ENCODE results near the gene SPRR5. TPM values are rescaled to one million over a fixed set of nuclear protein-coding genes. Genes with fewer than 3 reads are reported as not detected.

Gene SPRR5
- total and polyA plus RNA-seq, 2 of the 8 experiments (the other 6 are each of a cell fraction or from before 2014, with no cell fraction given): not detected

DNA sequence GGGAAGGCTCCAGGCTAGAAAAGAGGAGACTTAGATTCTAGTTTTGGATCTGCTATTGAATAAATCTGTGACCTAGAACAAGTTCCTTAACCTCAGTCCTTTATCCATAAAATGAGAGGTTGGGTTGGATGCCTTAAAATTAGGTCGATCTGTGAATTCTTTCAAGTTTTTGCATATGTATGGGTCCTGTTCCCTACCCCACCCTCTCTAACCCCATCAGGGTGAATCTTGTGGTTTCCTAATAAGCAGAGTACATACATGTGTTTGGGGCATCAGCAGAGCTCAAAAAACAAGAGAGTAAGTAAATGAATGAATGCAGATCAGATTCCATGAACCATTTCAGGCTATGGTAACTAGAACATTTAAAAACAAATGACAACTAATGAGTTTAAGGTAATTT, 29.7 kb downstream of the SPRR5 start:
- no peaks in the 10 kb centered on the region for H3K79me1 ChIP-seq (ENCODE audit: low read depth, low read length)
- TF ChIP-seq KDM1A (IDR thresholded peaks at IDR 0.05; ENCODE audit: borderline replicate concordance, low read length): no peak
- no peak for TF ChIP-seq SP2 (IDR thresholded peaks at IDR 0.05; ENCODE audit: low read length)
- H2AFZ ChIP-seq (ENCODE audit: low read length): no peak overlapping the region
- H3K27ac ChIP-seq (ENCODE audit: low read depth, low read length): no peak overlapping the region
- peaks cover 0 to 4% of the 10 kb centered on the region in 2 experiments; a peak in 1 of 4 replicates for H3K9me3 ChIP-seq (ENCODE audit: insufficient read depth in 2 of 2, low read depth in 1 of 2, low read length in 1 of 2)
- H2BK120ac ChIP-seq (replicated peaks; ENCODE audit: low read depth, low read length): no peak overlapping the region
- no peak overlapping the region for H3K14ac ChIP-seq (ENCODE audit: insufficient read length)
- no peak overlapping the region for H2BK5ac ChIP-seq (ENCODE audit: low read depth, low read length)
- 82% methylated on average over 1 of the region's 1 CpG; no CpG with 5 or more reads in 1 of the 2 experiments for WGBS, 2 experiments (ENCODE audit: extremely low coverage in 1 of 2, insufficient coverage in 1 of 2, insufficient read length in 1 of 2, insufficient replicate concordance in 2 of 2, low coverage in 1 of 2, low lambda C conversion rate in 2 of 2, missing lambda C conversion rate in 1 of 2)
- H2AK5ac ChIP-seq (ENCODE audit: low read depth, low read length): no peak overlapping the region
- H3K4me2 ChIP-seq (ENCODE audit: insufficient read depth in 1 of 2, low read depth in 2 of 2, low read length in 2 of 2): no peak overlapping the region
- H3K4me3 ChIP-seq (ENCODE audit: extremely low read depth in 1 of 4, insufficient read depth in 2 of 4, low read depth in 3 of 4, low read length in 4 of 4): no peak overlapping the region
- no peak overlapping the region for H4K5ac ChIP-seq (ENCODE audit: insufficient read length, low read depth, low read length)
- no peak overlapping the region for H2BK20ac ChIP-seq (ENCODE audit: low read length)
- FAIRE-seq: no peak
- H4K8ac ChIP-seq (ENCODE audit: extremely low read depth, insufficient read depth, low read length): no peak overlapping the region
- H3K27me3 ChIP-seq (replicated peaks in 1 of 4; ENCODE audit: control insufficient read depth in 3 of 4, extremely low read depth in 1 of 4, insufficient read depth in 3 of 4, low read length in 3 of 4): no peaks in the 10 kb centered on the region; a peak in 1 of 7 replicates
- H3K56ac ChIP-seq (replicated peaks; ENCODE audit: insufficient read length, low read depth, low read length): no peak overlapping the region
- no peaks in the 10 kb centered on the region; the same call in 1 of the 2 replicates for H3K23me2 ChIP-seq (ENCODE audit: low read depth, low read length)
- no peak overlapping the region for H3K18ac ChIP-seq (ENCODE audit: extremely low read depth, low read length)
- no peak for DNase-seq (ENCODE audit: low read depth in 1 of 2, low spot score in 2 of 2)
- no peak overlapping the region for H3K23ac ChIP-seq (ENCODE audit: insufficient read length)
- H3K4ac ChIP-seq (replicated peaks; ENCODE audit: insufficient read length, low read depth, low read length): no peak overlapping the region
- no peaks in the 10 kb centered on the region for H4K20me1 ChIP-seq (replicated peaks in 1 of 2; ENCODE audit: control insufficient read depth in 1 of 2, insufficient read depth in 2 of 2, low read length in 2 of 2)
- POLR2A ChIA-PET (ENCODE audit: partially characterized antibody): no interaction called here
- no peak overlapping the region for H3K9ac ChIP-seq (replicated peaks in 1 of 4; ENCODE audit: extremely low read depth in 1 of 4, low read depth in 3 of 4, low read length in 3 of 4)
- no peak overlapping the region for H2BK12ac ChIP-seq (ENCODE audit: low read depth, low read length)
- H3K4me1 ChIP-seq (replicated peaks in 1 of 4; ENCODE audit: control insufficient read depth in 3 of 4, insufficient read depth in 4 of 4, low read length in 3 of 4): no peaks in the 10 kb centered on the region
- H3K36me3 ChIP-seq (ENCODE audit: control insufficient read depth in 2 of 4, insufficient read depth in 4 of 4, low read length in 3 of 4): no peaks in the 10 kb centered on the region
- no peak overlapping the region for H2BK15ac ChIP-seq (ENCODE audit: low read length)
- no peaks in the 10 kb centered on the region for H3K79me2 ChIP-seq (ENCODE audit: control insufficient read depth in 1 of 2, insufficient read depth in 2 of 2, low read length in 2 of 2)
- no peak overlapping the region for H4K91ac ChIP-seq (replicated peaks; ENCODE audit: insufficient read length, low read length)
- CTCF ChIA-PET (ENCODE audit: partially characterized antibody): interaction anchor here (1.9 kb wide), 1 partner anchor 16 kb away, joined by 7 read pairs; no protein-coding TSS in a partner anchor

Data from H1 (cell line).